GM19372 (cell line): Measurements from ENCODE around the gene C6orf141.

Source experiments
- ATAC-seq: cut with Tn5 transposase; IDR thresholded peaks from one replicate; pipeline ENCODE4 v1.9.1; 2021; ENCODE audit warnings: mild to moderate bottlenecking, low read depth, moderate library complexity; ENCODE audit not compliant: unreplicated experiment

Gene C6orf141

DNA sequence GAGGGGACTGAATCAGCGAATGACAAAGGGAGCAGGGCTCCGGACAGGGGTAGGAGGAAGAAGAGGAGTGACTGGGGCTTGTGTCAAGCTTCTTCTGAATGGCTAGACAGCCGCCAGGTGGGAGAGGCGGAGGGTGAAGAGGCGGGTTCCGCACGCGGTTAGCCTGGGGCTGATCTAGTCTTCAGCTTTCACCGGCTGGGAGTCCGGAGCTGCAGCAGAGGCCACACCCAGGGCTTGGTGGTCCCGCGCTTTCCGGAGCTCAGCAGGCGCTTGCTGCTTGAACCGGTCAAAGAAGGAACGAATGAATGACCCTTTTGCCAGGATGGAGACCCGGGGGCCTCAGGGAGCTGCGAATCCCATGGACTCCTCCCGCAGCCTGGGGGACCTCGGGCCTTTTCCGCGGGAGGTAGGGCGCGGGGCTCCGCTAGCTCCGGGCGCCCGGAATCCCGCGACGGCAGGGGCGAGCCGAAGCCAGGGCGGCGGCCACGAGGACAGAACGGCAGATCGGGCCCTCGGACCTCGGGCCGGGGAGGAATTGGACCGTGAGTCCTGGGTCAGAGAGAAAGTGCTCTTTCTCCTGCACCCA lies at the start of gene C6orf141:
TSS of gene C6orf141 (plus strand) at position 177 of the 586 bp plus-strand sequence. CDS start at position 302, 125 bp downstream.
- ATAC-seq: peak; percentile 60

DNA sequence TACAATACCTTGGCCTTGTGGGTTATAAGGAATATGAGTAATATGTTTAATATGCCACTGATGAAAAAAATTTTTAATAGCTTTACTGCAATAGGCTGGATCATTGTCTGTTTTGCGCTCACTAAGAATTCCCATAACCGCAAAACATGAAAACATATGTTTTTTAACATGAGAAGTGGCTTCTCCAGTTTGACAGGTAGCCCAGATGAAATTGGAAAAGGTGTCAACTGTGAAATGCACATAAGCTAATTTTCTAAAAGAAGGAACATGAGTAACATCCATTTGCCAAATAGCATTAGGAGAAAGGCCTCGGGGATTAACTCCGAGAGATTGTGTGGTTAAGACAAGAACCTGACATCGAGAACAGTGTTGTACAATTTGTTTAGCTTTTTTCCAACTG lies 45.8 kb upstream of the C6orf141 start:
- ATAC-seq: no peak

DNA sequence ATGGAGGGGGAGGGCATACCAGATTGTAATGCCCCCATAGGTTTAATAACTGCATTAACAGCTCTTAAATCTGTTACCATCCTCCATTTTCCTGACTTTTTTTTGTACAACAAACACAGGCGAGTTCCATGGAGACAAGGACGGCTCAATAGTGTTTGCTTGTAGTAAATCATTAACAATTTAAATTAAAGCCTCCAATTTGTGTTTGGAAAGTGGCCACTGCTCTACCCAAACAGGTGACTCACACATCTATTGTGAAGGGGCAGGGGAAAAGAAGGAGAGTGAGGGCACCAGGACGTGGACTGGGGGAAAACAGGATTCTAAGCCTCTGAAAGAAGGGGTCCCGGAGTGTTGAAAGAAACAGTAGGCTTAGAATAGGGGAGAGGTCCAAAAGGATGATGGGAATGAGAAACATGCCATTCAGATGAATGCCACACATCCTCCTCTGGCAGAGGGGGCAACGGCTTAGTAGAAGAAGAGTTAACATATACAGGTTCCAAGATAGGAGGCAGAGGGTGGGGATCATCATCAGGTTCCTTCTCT lies 43.8 kb upstream of the C6orf141 start:
- ATAC-seq: no peak

DNA sequence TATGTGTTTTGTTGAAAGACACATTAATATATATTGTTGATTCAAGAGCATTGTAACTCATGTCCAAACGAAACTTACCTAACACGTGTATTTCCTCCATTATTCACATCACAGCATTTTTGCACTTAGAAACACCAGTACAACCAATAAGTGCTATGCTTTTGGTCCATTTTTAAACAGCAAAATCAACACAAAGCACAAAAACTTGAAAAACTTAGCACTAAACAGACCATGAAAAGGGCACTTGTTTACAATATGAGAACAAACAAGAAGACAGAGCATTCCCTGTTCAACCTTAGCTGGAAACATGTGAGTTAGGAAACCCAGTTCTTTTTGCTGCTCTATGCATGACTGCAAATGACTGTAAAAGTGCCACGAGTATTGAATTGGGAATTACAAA lies 41.1 kb upstream of the C6orf141 start:
- no peak for ATAC-seq

DNA sequence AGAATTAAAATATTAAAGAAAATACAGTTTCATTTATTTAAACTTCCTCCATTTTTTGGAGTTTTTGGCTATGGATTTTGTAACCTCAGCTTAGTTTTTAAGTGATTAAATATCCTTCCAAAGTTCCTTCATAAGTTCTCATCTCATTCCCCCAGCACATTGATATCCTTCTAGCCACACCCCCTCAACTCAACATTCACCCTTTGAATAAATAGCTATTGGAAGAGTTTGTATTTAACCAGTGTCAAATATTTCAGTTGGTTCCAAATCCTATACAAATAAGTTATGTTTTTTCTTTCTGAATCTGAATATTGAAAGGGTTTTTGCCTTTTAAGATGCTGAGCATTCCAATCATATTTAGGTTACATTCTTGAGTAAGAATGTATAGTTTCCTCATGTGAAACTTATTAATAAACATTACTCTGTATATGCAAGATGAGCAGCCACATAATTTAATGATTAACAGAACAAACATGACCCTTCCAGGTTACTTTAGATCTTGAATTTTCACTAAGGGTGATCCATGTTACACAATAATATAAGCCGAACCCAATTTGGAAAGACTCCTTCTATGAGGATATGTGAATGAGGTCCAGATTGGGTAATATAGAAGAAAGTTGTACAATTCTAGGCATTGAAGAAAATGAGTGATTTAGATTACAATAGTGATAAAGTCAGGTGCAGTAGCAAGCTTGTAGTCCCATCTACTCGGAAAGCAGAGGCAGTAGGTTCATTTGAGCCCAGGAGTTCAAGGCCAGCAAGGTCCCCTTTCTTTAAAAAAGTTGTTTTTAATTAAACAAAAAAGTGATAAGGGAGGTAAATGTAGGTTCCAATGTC lies 37.1 kb upstream of the C6orf141 start:
- no peak for ATAC-seq

DNA sequence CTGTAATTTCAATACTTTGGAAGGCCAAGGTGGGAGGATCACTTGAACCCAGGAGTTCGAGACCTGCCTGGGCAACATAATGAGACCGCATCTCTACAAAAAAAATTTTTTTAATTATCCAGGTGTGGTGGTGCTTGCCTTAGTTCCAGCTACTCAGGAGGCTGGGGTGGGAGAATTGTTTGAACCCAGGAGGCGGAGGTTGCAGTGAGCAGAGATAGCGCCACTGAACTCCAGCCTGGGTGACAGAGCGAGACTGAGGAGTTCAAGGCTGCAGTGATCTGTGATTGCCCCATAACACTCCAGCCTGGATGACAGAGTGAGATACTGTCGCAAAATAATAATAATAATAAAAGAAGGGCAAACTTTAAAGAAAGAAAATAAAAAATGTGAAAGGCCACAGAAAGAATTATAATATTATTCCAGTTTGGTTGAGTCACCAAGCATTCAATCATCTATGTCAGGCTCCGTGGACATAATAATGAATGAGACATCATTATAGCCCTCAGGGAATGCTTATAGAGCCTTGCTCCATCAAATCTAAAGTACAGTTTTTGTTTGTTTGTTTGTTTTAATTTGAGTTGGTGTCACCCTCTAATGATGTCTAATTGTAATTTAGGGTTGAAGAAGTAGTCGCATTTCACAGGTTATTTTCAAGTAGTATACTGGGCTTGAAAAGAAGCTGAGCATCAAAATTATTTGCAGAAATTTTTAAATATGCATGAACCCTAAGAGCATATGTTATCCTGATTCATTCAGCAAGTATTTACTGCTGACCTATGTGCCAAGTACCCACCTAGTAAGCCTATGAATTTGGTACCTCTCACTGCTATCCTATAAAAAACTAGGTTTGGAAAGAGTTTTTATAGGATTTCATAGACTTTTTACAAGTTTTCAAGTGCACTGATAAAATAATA lies 35.6 kb upstream of the C6orf141 start:
- ATAC-seq: no peak

DNA sequence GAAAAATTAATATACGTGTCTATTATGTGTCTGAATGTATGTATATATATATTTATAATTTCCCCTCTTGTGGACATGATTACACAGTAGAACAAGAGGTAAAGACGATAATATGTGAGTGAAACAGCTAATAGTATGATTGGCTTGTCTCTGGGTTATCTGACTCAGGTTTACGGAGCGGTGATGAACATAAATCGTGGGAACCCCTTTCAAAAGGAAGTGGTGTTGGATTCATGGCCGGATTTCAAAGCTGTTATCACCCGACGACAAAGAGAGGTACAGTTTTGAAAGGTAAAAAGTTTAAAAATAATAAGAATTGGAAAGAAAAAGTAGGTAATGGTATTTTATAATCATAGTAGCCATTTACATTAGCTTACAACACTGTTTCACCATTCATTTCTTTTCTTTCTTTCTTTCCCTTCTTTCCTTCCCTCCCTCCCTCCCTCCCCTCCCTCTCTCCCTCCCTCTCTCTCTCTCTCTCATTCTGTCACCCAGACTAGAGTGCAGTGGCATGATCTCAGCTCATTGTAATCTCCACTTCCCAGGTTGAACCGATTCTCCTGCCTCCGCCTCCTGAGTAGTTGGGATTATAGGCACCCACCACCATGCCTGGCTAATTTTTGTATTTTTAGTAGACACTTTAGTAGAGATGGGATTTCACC lies 34.9 kb upstream of the C6orf141 start:
- no peak for ATAC-seq

DNA sequence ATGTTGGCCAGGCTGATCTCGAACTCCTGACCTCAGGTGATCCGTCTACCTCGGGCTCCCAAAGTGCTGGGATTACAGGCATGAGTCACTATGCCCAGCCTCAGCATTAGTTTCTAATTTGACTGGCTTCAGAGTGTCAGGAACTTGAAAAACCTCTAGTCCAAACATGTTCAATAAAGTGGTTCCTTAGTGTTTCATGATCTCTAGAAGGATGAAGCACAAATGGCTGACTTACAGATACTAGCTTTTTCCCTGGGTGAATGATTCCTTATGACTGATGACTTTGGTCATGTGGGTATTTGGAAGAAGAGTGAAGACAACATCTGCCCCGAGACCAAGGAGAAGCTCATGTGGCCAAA lies 34.3 kb upstream of the C6orf141 start:
- ATAC-seq: no peak

DNA sequence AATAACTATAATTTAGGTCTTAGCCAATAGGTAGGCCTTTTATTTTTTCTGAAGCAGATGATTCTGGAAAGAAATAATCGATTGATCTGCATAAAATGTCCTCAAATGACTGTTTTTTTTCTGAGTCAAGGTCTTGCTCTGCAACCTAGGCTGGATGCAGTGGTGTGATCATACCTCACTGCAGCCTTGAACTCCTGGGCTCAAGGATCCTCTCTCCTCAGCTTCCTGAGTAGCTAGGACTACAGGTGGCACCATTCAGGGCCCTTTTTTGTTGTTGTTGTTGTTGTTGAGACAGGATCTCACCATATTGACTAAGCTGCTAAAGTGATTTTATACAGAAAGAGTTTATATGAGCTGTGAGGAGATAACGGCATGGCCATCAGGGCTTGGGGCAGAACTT lies 32.5 kb upstream of the C6orf141 start:
- ATAC-seq: no peak

DNA sequence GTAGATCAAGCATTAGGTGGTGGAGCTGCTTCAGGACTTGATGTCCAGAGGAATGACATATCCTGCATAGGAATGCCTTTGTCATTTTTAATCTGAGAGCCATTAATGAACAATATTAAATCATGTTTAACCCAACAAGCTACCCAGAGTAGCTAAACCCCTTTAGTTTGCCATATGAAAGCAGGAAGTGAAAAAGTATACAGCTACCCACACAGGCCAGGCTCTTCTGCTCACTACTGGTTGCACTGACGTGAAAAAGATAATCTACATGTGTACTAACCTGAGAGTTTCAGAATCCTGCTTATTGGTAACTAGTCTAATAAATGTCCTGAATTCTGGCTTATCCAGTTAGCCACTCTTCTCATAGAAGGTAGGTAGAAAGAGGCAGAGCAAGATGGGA lies 30.8 kb upstream of the C6orf141 start:
- peak; percentile 84 for ATAC-seq

DNA sequence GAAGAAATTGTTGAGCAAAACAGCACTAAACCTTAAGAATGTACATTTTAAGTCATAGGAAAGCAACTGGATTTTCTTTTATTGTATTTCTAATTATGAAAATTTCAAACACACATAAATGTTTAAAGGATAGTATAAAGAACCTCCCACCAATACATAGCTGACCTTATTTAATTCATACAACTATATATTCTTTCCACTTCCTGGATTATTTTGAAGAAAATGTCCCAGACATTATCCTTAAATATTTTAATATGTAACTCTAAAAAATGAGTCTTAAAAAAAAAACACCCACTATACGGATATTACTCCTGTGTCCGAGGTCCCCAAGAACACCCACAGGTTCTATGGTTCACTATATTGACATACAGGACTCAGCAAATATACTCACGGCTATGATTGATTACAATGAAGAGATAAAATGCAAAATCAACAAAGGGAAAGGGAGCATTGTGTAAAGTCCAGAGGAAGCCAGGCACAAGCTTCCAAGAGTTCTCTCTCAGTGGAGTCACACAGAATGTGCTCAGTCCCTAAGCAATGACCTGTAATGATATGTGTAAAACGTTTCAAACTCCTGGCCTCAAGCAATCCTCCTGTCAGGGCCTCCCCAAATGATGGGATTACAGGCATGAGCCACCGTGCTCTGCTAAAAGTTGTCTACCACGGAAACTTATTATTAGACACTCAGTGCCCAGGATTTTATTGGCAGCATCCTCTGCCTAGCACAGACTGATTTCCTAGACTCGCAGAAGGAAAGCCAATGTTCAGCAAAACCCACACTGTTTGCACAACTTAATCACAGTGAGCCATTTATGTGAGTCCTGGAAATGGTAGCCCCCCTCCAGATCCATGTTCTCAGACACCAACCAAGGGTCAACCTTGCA lies 27.5 kb upstream of the C6orf141 start:
- no peak for ATAC-seq

DNA sequence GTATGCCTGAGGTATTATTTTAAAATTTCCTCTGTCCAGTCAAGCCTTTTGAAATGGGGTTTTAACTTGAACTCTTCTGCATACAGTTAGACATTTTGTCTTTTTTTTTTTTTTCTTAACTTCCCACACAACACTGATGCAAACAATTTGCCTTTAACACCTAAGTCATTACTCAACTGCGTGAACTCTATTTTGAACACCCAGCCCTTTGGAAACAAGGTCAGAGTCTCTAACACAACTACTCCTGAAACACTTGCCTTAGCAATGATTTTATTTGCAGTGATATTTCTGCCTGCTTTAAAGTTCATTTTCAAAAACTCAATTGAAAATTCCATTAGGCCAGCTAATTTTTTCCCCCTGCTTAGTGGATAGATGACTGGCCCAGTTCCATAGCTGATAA lies 26.6 kb upstream of the C6orf141 start:
- no peak for ATAC-seq

DNA sequence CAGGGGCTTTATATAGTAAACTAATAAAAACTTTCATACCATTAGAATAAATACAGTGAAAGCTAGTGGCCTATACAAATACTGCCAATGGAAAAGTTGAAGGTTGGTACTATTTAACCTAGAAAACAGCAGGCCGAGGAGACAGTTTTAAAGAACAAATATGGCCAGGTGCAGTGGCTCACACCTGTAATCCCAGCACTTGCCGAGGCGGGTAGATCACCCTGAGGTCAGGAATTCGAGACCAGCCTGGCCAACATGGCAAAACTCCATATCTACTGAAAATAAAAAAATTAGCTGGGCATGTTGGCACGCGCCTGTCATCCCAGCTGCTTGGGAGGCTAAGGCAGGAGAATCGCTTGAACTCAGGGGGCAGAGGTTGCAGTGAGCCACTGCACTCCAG lies 25.9 kb upstream of the C6orf141 start:
- ATAC-seq: no peak

DNA sequence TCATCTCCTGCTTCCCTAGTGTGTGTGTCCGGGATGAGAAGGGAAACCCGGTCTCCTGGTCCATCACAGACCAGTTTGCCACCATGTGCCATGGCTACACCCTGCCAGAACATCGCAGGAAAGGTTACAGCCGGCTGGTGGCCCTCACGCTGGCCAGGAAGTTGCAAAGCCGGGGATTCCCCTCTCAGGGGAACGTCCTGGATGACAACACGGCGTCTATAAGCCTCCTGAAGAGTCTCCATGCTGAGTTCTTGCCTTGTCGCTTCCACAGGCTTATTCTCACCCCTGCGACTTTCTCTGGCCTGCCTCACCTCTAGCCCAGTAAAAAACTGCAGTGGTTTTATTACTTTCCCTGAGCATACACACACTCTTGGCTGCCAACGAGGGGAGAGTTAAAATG lies 23.9 kb upstream of the C6orf141 start:
- ATAC-seq: no peak

DNA sequence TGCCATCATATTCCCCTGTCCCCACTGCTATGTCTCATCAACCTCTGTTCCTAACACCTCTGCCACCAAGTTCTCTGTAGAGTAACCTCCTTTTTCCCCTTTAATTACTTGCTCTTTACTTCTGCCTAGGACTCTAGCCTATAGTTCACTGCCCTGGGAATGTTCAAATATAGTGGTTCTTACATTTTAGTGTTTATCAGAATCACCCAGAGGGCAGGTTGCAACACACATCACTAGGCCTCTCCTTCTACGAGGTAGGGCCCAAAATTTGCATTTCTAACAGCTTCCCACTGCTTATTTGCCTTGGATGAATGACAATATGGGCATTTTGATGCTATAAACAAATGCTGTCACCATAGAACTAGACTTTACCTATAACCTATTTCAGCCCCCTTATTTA lies 23.1 kb upstream of the C6orf141 start:
- ATAC-seq: no peak

DNA sequence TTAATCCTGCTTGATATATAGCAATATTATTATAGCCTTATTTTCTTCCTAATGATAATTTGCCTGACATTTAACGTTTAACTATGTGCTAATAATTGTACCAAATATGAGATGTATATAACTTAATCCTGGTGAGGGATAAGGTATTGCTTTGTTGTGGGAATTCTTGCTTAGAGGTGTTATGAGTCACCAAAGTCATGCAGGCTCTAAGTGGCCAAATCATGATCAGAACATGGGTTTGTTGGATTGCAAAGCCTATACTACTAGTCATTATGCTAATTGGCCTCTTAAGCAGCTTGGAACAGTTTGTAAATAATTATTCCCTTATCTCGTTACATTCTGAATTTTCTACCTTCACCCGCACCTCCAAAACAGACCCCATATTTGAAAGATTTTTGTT lies 21.9 kb upstream of the C6orf141 start:
- no peak for ATAC-seq

DNA sequence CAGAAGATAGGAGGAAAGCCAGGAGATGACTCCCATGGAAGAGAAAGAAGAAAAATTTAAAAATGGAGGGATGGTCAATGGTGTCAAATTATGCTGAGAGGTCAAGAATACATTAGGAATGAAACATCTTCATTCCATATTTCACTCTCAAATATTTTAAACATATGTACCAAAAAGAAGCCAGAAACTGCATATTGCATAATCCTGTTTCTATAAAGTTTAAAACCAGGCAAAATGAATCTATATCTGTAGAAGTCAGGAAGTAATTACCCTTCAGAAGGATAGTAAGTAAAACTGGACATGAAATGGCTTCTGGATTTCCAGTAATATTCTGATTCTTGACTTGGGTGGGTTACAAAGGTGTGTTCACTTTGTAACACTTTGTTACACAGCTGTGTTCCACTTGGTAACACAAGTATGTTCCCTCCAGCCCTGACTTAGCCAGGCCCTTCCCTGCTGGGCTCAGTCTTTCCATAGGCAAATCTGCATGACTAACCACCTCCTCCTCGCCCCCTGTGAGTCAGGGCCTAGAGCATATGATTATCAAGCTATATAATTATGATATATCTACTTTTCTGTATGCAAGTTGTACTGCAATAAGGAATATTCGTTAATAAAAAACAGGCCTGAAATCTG lies 20.2 kb upstream of the C6orf141 start:
- ATAC-seq: no peak

DNA sequence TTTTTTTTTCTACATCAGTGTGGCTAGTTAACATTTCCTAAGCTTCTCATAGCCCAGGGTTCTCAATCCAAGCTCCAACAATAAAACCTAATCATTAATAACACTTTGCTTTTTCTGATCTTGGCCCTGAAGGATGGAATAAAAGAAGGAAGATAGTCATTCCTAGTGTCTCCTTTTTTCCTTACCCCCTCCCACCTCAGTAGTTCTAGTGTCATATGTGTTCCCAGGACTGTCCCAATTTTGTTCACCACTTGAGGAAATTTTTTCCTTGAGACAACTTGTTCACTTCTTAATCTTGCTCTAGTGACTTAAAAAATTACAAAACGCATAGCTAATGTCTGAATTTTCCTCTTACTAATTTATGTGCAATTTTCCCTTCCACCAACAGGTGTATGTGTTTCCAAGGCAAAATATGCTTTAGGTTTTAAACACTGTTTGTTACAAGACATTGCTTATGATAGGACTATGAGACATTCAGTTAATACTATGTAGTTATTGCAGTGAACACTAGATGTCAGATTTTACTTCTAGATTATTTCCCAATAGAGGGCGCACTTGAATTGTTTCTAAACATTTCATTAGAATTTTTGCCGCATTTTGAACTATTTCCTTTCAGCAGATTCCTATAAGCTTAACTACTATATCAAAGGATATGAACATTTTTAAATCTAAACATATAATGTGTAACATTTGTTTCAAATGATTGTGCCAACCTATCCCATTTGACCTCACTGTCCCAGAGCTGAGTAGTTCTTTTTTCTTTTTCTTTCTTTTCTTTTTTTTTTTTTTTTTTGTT lies 18.5 kb upstream of the C6orf141 start:
- ATAC-seq: peak; percentile 94
